GM18511 (cell line): ENCODE measurements around the gene AHRR.

Experiments
- ATAC-seq: cut with Tn5 transposase; IDR thresholded peaks from one replicate; pipeline ENCODE4 v1.9.1; 2021; ENCODE audit warnings: mild to moderate bottlenecking, moderate library complexity; ENCODE audit not compliant: unreplicated experiment

AHRR gene

DNA sequence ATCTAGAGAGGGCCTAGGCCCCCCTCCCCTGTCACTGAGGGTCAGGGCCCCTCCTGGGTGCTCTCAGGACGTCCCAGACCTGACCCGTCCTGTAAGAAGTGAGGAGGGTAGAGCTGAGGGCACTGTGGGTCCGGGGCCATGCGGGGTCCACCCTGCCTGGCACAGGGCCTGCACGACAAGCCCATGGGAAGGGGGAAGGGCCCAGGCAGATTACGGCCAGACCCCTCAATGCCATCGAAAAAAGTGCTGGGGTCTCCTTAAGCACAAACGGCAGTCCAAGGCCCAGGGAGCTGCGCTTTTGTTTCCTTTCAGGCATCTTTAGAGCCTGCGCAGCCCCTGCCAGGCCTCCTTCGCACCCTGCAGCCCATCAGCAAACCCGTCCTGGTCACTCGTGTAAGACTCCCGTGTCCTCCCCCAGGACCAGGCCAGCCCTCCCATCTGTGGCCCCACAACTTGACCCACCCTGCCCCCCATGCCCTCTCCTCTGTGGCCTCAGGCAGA lies 117.0 kb downstream of the AHRR start:
- ATAC-seq, result no peak

DNA sequence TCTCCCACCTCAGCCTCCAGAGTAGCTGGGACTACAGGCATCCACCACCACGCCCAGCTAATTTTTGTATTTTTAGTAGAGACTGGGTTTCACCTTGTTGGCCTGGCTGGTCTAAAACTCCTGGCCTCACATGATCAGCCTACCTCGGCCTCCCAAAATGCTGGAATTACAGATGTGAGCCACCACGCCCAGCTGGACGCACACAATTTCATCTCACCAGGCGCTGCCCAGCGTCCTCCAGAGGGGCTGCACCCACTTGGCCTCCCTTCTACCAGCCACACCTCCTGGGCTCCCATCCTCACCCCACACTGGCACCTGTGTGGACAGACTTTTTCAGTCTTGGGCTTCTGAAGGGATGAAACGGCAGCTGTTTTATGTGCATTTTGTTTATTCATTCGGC lies 117.7 kb downstream of the AHRR start:
- no peak for ATAC-seq

DNA sequence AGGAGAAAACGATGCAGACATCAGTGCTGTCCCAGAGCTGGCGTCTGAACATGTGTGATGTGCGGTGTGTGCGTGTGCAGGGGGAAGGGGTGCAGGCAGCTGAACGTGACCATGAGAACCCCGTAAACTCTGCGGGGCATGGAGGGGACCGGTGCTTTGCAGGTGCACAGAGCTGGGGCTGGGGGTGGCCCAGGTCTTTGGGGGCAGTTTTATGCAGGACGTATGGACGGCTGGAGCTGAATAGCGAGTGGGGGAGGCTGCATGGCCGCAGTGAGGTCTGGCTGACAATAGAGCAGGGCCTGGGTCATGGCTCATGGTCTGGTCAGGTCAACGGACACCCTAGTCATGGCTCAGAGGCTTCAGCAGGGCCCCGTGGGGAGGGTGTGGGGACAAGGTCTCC lies 118.1 kb downstream of the AHRR start:
- ATAC-seq, result no peak

DNA sequence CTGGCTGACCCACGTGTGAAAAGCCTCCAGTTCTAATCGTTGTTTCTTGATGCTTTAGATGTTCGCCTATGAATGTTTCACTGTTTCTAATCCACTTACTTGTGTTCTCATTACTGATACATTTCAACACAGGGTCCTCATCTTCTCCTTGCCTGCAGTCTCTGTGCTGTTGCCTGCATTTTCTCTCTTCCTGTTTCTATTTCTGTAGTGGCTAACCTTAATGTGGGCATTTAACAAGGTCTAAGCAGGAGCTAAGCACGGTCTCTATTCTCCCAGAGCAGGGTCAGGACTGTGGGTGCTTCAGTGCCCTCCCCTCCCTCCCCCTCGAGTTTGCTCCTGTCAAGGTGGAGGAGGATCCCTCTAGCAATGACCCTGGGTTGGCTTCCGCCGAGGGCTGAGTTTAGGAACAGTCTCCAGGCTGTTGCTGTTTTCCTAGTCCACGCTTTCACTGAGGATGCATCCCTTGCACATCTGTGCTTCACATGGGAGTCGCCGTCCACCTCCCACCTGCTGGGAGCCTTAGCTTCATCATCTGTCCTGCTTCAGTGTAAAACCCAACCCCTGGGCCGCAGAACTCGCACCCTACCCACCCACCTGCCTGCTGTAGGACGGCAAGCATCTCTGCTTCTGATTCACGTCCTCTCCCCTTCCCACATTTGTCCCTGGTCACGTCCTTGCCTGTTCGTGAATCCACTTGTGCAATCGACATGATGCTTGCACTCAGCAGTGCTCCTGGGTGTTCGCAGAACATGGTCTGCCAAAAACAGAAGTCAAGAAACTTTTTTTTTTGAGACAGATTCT lies 119.1 kb downstream of the AHRR start:
- no peak for ATAC-seq

DNA sequence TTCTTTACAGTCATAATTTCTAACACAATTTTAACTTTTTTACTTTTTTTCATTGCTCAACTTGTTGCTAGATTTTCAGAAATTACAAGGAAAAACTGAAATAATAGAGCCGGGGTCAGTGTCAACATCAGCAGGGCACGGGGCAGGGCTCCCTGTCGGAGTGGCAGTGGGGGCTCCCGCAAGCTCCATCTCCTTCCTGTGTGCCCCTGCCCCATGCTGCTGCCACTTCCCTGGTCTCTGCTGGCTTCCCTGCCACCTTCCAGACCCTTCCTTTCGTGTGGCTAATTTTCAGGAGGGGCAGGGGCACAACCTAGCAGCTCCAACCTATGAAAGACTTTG lies 120.5 kb downstream of the AHRR start:
- ATAC-seq, result no peak

DNA sequence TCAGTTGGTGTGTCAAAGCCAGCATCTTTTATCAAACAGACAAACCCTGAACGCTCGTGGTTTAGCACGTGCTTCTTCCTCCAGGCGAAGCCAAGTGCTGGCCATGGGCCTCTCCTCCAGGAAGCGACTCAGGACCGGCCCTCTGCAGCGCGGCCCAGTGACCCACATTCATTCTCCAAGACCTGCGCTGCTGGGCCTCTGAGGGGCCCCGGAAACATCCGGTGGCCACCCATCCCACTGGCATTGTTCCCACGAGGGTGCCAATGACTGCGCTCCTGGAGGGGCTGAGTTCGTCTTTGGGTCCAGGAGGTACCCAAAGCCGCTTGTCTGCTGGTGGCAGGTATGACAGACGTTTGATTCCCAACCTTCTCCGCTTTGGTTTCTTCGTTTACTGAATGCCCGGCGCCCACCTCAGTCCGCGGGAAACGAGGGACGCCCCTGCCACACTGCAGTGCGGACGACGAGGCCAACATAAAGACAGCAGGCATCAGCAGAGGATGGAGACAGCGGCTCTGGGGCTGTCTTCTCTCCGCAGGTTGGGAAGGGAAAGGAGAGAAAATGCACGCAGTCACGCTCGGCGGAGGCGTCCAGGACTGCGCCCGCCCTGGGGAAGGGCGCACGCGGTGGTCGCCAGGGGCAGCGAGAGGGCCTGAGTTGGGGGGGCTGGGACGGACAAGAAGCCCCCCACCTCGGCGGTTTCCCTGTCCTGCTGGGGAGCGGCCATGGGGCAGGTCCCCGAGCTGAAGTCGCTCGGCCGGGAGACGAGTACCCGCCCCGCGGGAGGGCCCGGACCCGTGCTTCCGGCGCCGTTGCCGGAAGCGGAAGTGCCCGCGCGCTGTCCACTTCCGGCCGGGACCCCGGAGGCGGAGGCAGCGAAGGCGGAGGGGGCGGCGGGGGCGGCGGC lies 121.1 kb downstream of the AHRR start, which contains the start of gene EXOC3:
EXOC3 (plus strand) TSS at position 842 of the 904 bp plus-strand sequence. CDS start 3,030 bp downstream, outside the sequence.
- peak; percentile 86 for ATAC-seq

DNA sequence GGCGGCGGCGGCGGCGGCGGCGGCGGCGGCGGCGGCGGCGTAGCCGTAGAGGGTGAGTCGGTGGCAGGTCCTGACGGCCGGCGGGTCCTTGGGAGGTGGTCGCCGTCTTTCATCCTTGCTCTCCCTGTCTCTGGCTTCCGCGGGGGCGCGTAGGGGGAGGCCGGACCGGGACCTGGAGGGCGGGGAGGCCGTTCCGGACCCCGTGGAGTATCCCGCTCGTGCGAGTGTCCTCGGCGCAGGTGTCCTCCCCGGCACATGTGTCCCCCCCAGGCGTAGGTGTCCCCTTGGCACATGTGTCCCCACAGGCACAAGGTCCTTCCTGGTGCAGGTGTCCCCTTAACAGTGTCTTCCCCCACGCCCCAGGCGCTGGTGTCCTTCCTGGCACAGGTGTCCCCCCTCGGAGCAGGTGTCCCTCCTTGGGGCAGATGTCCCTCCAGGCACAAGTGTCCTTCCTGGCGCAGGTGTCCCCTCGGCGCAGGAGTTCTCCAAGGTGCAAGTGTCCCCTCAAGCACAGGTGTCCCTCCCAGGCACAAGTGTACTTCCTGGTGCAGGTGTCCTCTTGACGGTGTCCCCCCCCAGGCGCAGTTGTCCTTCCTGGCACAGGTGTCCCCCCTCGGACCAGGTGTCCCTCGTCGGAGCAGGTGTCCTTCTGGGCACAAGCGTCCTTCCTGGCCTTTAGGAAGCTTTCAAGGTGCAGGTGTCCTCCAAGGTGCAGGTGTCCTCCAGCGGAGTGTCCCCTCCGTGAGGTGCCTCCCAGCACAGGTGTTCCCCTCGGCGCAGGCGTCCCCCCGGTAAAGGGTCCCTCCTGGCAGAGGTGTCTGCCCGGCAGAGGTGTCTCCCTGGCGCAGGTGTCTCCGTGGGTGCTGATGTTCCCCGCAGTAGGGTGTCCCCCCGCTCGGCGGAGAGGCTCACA lies 122.0 kb downstream of the AHRR start:
- peak; percentile 25 for ATAC-seq

DNA sequence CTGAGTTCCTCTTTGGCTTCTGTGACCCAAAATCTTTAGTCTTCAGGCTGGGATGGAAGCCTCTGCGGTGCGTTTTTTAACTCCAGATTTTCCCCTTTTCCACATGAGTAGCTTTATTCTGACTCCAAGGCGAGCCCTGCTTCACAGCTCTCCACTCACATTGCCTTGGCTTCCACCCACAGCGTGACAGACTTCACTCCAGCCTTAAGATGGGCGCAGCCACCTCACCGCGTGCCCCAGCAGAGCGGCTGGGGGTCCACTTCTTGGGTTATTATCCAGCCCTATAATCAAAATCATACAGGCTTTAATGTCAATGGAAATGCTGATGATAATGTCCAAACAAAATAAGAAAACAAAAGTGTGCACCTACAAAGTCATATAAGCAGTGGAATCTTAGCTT lies 122.7 kb downstream of the AHRR start:
- no peak for ATAC-seq

DNA sequence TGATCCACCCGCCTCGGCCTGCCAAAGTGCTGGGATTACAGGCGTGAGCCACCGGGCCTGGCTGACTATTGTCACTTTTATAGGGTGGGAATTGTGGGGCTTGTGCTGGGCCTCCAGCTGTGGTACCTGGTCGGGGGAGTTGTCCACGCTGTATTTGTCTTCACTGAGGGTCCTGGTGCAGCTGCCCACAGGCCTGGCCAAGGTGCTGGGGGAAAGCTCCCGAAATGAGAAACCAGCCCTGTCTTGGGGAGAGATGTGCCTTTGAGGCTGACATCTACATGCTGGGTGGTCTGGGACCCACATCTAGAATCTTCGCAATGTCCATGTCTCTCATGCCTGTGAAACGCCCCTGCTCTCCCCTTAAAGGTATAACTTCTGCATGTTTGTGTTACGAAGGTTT lies 124.1 kb downstream of the AHRR start:
- ATAC-seq, result no peak

DNA sequence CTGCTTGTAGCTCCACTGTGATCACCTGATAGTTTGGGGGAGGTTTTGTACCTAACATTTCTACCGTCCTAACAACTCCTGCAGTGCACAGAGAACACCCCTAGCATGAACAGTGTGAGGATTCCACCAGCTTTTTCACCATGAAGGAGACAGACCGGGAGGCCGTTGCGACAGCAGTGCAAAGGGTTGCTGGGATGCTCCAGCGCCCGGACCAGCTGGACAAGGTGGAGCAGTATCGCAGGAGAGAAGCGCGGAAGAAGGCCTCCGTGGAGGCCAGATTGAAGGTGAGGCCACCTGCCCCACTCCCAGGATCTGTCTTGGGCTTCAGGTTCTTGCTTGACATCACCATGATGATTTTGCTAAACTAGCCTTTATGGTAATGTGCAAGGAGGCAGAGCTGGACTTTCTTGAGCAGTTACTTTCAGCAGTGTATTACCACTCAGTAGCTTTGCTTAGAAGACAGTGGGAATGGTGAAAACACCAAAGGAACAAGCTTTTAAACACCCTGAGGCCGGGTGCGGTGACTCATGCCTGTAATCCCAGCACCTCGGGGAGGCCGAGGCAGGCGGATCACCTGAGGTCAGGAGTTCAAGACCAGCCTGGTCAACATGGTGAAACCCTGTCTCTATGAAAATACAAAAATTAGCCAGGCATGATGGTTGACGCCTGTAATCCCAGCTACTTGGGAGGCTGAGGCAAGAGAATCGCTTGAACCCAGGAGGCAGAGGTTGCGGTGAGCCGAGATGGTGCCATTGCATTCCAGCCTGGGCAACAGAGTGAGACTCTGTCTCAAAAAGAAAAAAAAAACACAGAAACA lies 124.8 kb downstream of the AHRR start:
- ATAC-seq, result no peak

DNA sequence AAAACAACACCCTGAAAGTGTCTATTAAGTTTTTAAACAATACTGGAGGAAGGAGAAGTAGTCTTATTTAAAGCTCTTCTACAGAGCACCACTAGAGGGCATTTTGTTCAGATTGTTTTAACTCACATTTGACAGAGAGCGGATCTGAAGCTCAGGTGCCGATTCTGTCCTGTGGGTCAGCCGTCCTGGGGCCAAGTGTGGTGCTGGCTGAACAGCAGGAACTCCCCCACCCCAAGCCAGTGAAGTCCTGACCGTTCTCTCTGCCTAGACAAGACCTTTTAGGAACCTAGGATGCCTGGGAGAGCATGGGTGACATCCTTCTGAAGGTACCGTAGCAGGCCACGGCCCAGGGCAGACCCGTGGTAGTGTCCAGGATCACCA lies 125.4 kb downstream of the AHRR start:
- no peak for ATAC-seq

DNA sequence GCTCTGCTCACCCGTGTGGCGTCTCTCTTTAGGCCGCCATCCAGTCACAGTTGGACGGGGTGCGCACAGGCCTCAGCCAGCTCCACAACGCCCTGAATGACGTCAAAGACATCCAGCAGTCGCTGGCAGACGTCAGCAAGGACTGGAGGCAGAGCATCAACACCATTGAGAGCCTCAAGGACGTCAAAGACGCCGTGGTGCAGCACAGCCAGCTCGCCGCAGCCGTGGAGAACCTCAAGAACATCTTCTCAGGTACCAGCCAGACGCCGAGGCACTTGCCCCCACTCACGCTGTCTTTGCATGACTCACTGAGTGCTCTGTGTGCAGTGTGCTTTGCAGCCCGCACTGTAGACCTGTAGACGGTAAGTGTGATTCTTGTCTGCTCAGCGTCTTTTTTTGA lies 126.0 kb downstream of the AHRR start:
- no peak for ATAC-seq

DNA sequence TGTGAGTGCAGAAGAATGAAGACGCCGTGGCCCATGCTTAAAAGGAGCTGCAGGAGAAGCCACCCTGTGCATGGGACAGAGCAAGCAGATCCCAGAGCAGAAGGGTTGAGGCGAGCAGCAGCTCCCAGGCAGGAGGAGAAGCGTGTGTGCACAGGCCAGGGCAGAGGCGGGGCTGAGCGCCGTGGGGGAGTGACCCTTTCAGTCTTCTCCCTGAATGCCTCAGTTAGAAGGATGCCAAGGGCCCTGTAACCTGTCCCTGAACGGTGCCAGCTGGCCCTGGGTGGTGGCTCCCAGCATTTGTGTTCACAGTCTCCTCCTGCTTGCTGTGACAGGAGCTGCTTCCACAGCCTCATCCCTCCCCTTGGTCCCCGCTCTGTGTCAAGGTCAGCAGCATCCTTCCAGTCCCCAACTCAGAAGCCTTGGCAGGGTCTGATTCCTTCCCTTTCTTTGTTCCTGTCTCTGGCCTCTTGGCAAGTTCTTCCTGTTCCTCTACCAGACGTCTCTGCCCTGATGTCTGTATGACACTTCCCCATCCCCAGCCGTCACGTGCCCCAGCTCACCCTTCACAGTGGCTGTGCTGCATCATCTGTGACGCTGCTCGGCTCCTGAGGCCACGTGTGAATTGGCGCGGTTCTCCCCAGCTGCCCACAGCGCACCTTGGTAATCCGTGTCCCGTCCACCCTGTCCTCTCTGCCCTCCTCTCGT lies 126.7 kb downstream of the AHRR start:
- no peak for ATAC-seq

DNA sequence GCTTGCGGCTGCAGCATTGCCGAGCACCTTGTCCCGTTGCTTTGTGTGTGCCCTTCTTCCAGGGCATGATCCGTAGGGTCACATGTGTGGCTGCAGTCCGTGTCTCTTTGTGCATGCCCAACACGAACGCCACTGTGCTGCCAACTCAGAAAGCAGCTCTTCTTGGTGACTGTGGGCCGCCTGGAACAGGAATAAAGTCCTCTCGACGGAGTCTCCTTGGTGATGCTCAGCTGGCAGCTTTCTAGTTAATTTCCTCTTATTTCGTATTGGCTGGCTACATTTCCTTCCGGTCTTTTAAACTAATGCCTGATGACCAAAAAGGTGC lies 127.2 kb downstream of the AHRR start:
- ATAC-seq, result no peak

DNA sequence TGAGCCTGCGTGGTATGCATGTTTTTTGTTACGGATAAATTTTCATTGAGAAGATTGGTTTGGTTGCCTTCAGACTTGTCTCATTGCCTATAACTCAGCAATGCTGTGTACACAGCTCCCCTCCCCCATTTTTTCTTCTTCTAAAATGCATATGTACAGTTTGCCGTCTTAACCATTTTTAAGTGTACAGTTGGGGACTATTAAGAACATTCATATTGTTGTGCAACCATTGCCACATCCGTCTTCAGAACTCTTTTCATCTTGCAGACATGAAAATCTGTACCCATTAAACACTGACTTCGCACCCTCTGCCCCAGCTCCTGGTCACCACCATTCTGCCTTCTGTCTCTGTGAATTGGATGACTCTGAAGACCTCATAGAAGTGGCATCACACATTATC lies 127.6 kb downstream of the AHRR start:
- ATAC-seq, result no peak

DNA sequence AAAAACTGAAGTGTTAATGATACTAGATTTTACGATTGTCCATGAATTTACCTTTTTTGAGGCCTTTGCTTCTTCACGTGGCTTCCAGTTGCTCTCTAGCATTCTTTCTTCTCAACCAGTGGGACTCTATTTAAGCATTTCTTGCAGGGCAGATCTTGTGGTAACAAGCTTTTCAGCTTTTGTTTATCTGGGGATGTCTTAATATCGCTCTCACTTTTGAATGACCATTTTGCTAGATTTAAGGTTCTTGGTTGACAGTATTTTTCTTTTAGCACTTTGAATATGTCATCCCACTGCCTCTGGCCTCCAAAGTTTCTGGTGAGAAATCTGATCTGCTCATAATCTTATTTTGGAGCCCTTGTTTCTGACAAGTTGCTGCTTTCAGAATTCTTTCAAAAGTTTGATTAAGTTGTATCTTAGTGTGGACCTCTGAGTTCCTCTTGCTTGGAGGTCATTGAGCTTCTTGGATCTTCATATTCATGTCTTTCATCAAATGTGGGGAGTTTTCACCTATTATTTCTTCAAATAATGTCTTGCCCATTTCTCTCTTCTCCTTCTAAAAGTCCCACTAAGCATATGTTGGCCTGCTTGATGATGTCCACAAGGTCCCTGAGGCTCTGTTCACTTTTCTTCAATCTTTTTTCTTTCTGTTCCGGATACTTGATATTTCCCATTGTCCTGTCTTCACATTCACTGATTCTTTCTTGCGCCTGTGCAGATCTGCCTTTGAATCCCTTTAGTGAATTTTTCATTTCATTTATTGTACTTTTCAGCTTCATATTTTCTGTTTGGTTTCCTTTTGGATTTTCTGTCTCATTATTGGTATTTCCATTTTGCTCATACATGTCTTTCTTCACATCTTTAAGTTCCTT lies 130.3 kb downstream of the AHRR start:
- no peak for ATAC-seq

DNA sequence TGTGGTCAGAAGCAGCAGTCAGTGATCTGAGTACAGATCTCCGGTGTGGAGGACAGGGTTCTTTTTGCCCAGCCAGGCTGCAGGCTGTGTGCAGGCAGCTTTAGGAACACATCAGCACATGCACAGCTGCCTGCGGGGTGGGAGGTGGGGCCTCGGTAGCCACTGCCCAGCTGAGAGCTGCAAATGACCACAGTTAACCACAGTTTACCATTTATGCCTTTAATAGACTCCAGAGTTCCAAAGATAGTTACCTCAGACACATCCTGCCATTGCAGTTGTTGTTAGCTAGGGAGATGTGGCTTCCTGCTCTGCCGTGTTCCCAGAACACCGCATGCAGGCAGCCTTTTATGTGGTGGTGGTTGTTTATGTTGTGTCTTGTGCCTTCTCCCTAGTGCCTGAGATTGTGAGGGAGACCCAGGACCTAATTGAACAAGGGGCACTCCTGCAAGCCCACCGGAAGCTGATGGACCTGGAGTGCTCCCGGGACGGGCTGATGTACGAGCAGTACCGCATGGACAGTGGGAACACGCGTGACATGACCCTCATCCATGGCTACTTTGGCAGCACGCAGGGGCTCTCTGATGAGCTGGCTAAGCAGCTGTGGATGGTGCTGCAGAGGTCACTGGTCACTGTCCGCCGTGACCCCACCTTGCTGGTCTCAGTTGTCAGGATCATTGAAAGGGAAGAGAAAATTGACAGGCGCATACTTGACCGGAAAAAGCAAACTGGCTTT lies 131.6 kb downstream of the AHRR start:
- no peak for ATAC-seq
